ELR (cell line): ENCODE measurements around the gene NECAB2.

Experiments used
- DNase-seq: peaks from one replicate; pipeline ENCODE4 v3.0.0-alpha.2; 2015; ENCODE audit warnings: low read depth

NECAB2 gene

GRCh38 chr16:84026606-84027005 is 58.6 kb downstream of the NECAB2 start:
- DNase-seq: no peak

GRCh38 chr16:84027625-84028024 is 59.6 kb downstream of the NECAB2 start:
- DNase-seq: no peak

- DNase-seq: no peak
Observed at GRCh38 chr16:84029297-84030047, 61.4 kb downstream of the NECAB2 start.

- no peak for DNase-seq
Observed at GRCh38 chr16:84031556-84031955, 63.5 kb downstream of the NECAB2 start.

- no peak for DNase-seq
Observed at GRCh38 chr16:84032458-84033178, 64.6 kb downstream of the NECAB2 start.

- no peak for DNase-seq
Observed at GRCh38 chr16:84033251-84034195, 65.5 kb downstream of the NECAB2 start.

GRCh38 chr16:84034516-84034915 is 66.5 kb downstream of the NECAB2 start:
- DNase-seq: no peak

GRCh38 chr16:84036131-84036530 is 68.1 kb downstream of the NECAB2 start:
- DNase-seq: no peak

GRCh38 chr16:84036982-84037425 is 69.0 kb downstream of the NECAB2 start:
- no peak for DNase-seq

GRCh38 chr16:84038469-84038868 is 70.4 kb downstream of the NECAB2 start:
- no peak for DNase-seq

GRCh38 chr16:84039696-84040095 is 71.7 kb downstream of the NECAB2 start:
- no peak for DNase-seq

- no peak for DNase-seq
Observed at GRCh38 chr16:84040226-84040822, 72.3 kb downstream of the NECAB2 start.

- DNase-seq: peak; percentile 45
Observed at GRCh38 chr16:84040823-84041820, 73.1 kb downstream of the NECAB2 start.

GRCh38 chr16:84041881-84042280 is 73.8 kb downstream of the NECAB2 start:
- no peak for DNase-seq

GRCh38 chr16:84042308-84042878 is 74.3 kb downstream of the NECAB2 start, which contains the start of gene SLC38A8:
Gene SLC38A8 (minus strand): TSS chr16:84042795. CDS start chr16:84042157, 638 bp downstream.
- no peak for DNase-seq

- no peak for DNase-seq
Observed at GRCh38 chr16:84042879-84043485, 74.9 kb downstream of the NECAB2 start.

- peak; percentile 4 for DNase-seq
Observed at GRCh38 chr16:84043486-84044117, 75.6 kb downstream of the NECAB2 start.

- peak; percentile 63 for DNase-seq
Observed at GRCh38 chr16:84044118-84044488, 76.1 kb downstream of the NECAB2 start.
